Activated T-cell treated with anti-CD3 and anti-CD28 coated beads, Interleukin-2, amount 50 U/mL, for 1 hour (primary cell): Measurements from ENCODE around the gene CCDC136.

Experiments used
- DNase-seq: peaks from one replicate; pipeline ENCODE4 v3.0.0-alpha.2; 2020

Gene CCDC136

DNA sequence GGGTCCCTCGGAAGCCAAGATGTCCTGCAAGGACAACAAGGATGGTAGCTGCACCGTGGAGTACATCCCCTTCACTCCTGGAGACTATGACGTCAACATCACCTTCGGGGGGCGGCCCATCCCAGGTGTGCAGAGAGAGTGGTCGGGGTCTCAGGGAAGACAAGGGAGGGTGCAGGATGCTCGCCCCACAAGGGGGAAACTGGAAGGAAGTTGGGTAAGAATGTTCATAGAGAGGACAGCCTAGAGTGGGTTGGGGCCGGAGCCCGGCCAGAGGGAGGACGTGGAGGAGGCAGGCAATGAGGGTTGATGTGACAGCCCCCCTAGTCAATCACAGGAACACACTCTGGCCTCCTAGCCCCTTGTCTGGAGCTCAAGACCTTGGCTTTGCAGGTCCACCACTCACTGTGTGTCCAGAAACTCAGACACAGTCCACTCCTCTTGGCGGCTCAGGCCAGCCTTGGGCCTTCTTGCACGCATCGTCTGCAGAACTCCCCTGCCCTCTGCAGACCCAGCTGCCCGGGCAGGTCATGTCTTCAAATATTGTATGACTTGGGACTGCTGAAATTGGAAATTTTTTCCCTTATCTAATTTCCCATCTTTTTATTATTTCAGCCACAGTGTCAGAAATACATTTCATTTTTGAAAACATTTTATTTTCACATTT is 55.1 kb downstream of the CCDC136 start:
- DNase-seq, result no peak

DNA sequence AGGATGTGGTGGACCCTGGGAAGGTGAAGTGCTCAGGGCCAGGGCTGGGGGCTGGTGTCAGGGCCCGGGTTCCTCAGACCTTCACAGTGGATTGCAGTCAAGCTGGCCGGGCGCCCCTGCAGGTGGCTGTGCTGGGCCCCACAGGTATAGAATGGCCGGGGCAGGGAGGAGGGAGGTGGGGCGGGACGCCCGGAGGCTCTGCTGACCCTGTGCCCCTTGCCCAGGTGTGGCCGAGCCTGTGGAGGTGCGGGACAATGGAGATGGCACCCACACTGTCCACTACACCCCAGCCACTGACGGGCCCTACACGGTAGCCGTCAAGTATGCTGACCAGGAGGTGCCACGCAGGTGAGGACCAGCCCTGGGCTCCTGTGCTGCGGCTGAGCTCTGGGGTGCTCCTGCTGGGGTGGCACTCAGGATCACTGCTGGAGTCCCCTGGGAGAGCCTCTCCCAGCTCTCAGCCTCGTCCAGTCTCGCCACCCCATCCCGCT is 56.0 kb downstream of the CCDC136 start:
- DNase-seq, result no peak

DNA sequence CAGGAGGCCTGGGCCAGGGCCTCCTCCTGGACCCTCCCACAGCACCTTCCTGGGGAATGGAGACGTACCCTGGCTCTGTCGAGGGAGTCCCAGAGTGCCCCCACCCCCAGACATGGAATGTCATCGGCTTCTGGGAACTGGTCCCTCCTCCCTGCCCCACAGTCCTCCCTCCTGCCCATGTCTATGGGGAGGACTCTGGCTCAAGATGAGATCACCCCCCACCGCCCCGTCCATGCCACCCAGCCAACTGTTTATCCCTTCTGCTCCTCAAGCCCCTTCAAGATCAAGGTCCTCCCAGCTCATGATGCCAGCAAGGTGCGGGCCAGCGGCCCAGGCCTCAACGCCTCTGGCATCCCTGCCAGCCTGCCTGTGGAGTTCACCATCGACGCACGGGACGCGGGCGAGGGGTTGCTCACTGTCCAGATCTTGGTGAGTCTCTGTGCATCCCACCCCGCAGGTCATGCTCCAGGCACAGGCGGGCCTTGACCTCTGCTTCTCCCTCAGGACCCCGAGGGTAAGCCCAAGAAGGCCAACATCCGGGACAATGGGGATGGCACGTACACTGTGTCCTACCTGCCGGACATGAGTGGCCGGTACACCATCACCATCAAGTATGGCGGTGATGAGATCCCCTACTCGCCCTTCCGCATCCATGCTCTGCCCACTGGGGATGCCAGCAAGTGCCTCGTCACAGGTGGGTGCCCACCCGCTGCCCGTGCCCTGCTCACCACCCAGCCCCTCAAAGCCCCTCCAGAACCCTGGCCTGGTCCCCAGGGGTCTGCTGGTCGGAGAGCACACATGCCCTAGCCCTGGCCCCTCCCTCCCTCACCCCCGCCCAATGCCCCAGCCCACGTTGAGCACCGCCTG is 56.8 kb downstream of the CCDC136 start:
- DNase-seq, result no peak

DNA sequence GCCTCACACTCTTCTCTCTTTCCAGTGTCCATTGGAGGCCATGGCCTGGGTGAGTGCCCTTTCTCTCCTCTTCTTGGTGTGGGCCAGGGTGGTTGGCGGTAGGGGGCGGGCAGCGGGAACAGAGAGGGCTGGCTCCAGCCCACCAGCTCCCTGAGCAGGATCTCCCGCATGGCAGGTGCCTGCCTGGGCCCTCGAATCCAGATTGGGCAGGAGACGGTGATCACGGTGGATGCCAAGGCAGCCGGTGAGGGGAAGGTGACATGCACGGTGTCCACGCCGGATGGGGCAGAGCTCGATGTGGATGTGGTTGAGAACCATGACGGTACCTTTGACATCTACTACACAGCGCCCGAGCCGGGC is 57.4 kb downstream of the CCDC136 start:
- no peak for DNase-seq

GRCh38 chr7:128849804-128850490 is 58.2 kb downstream of the CCDC136 start:
- no peak for DNase-seq

DNA sequence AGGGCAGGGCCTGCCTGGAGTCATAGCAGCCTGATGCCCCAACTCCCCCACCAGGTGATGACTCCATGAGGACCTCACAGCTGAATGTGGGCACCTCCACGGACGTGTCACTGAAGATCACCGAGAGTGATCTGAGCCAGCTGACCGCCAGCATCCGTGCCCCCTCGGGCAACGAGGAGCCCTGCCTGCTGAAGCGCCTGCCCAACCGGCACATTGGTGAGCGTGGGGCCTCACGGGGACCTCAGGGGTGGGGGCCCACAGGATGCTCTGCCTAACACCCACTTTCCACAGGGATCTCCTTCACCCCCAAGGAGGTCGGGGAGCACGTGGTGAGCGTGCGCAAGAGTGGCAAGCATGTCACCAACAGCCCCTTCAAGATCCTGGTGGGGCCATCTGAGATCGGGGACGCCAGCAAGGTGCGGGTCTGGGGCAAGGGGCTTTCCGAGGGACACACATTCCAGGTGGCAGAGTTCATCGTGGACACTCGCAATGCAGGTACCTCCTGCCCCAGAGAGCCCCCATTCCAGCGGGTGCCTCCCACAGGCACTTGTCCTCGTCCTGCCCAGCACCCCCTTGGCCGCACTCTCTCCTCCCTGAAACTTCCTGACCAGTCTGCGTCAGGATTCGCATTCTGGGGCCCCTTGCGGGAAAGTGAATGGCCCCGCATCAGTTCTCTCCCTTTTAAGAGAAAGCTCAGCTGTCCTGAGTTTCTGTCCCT is 60.9 kb downstream of the CCDC136 start:
- no peak for DNase-seq

DNA sequence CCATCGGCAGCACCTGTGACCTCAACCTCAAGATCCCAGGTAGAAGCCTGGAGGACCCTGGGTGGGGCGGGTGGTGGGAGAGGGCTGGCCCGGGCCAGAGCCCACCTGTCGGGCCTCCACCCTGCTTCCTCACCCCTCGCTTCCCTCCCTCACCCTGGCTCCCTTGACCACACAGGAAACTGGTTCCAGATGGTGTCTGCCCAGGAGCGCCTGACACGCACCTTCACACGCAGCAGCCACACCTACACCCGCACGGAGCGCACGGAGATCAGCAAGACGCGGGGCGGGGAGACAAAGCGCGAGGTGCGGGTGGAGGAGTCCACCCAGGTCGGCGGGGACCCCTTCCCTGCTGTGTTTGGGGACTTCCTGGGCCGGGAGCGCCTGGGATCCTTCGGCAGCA is 62.0 kb downstream of the CCDC136 start:
- DNase-seq, result no peak

DNA sequence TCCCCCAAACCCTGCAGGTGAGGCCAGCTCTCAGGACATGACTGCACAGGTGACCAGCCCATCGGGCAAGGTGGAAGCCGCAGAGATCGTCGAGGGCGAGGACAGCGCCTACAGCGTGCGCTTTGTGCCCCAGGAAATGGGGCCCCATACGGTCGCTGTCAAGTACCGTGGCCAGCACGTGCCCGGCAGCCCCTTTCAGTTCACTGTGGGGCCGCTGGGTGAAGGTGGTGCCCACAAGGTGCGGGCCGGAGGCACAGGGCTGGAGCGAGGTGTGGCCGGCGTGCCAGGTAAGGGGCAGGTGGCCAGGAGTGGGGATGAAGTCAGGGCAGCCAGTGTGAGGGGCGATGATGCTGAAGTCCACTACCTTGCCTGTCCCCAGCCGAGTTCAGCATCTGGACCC is 62.6 kb downstream of the CCDC136 start:
- DNase-seq, result no peak

DNA sequence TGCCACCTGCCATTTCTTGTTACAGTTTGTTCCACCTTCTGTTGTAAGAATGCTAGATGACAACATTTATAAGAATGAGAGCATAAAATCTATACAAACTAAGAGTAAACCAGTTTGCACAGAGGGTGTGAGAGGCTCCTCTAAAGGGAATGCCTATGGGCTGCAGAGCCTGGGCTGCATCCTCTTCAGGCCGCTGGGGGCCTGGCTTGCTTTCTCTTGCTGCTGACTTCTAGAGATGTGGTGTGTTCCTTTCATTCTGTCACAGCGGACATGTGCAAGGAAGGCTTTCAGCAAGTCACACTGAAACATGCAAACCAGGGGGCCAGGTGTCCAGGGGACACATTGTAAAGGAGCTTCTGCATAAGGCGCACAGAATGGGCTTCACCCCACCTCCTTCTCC is 63.8 kb downstream of the CCDC136 start:
- no peak for DNase-seq

GRCh38 chr7:128856001-128856718 is 64.4 kb downstream of the CCDC136 start:
- no peak for DNase-seq

DNA sequence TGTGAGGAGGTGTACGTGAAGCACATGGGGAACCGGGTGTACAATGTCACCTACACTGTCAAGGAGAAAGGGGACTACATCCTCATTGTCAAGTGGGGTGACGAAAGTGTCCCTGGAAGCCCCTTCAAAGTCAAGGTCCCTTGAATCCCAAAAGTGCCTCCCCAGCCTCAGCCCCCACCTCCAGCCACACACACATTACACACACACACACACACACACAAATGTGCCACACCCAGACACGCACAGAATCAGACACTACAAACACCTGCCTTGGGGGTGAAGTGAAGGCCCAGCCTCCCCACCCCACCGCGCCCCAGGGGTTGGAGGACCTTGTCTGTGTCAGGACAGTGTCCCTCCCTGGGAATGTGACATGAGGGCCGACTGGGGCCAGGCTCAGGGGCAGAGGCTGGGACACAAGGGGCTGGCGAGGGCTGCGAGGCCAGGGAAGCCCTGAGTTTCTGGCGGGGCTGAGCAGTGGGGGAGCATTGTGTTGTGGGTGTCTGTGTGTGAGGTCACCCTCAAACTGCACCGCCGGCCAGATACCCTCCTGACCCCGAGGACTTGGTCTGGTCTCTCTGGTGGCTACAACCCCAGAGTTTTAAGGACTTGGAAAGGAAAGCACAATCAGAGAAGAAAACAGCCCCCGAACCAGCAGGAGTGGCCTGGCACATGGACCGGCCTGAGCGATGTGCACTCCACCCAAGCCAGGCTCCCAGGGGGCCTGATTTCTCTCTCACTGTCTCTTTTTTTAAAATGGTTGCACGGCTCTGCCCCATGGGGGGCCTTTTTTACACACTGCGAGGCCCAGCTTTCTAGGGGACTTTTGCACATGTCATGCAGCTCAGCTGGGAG is 66.8 kb downstream of the CCDC136 start:
- no peak for DNase-seq

DNA sequence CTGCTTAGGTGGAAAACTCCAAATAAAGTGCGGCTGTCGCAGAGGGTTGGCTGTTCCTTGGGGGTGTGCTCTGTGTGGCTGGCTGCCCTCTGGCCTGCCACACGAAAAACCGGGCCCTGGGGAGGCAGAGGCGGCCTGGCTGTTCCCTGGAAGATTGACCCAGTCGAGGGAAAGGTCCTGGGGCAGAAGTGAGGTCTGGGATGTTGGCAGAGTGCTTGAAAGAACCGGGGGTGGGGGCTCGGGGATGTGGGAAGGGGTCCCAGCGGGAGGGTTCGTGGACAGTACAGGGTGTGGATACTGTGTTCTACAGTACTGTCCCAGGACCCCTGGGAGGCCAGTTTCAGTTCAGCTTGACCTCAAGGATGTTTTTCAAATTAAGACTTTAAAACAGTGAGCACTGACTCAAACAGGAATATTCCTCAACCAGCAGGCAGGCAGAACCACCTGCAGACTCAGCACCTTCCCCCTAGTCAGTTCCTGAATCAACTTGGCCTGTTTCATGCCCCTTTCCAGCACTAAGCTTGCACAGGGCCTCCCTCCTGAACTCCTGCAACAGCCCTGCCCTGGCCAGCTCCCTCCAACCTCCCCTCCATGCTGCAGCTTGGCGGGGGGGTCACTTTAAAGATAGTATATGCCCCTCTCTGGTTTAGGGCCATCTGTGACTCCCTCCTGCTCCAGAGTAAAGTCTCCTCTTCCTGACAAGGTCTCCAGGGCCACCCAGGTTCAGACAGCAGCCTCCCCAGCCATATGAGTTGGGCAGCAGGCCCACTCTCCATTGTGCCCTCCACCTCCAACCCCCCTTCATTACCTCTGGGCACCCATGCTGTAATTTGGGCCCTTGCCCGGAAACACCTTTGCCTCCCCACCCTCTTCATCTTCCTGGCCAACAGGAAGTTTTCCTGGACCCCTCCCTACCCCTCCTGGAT is 67.7 kb downstream of the CCDC136 start:
- no peak for DNase-seq

DNA sequence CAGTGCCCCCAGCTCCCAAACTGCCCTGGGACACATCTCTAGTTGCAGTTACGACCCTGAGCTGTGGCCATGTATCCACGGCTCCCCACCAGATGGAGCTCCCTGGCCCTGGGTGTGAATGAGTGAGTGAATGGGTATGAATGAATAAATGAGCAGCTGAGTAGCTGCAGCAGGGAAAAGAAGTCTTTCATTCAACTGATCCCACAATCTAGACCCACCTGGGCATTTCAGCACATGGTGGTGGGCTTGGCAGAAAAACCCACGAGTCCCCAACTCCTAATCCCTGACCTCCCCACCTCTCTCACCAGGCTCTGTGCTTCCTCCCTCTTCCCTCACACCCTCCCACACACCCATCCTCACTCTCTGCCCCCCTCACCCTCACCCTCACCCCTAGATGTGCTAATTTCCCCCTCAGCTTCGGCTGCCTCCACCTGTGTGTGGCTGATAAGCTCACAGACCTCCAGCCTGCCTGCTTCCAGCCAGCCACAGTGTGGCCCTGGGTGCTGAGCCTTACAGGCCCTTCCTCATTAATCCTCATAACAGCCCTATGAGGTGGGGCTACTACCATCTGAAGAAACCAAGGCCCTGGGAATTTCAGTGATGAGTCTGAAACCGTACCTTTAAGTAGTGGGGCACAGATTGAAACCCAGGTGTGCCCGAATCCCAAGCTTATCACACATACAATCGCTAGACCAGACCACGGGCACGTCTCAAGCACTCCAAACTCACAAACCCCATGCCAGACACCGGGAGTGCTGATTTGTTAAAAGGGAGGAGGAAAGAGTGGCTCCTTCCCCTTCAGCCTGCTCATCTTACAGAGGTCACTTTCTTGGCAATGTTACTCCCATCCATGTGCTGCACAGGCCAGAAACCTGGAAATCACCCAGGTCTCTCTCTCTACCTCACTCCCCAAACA is 68.6 kb downstream of the CCDC136 start:
- no peak for DNase-seq

DNA sequence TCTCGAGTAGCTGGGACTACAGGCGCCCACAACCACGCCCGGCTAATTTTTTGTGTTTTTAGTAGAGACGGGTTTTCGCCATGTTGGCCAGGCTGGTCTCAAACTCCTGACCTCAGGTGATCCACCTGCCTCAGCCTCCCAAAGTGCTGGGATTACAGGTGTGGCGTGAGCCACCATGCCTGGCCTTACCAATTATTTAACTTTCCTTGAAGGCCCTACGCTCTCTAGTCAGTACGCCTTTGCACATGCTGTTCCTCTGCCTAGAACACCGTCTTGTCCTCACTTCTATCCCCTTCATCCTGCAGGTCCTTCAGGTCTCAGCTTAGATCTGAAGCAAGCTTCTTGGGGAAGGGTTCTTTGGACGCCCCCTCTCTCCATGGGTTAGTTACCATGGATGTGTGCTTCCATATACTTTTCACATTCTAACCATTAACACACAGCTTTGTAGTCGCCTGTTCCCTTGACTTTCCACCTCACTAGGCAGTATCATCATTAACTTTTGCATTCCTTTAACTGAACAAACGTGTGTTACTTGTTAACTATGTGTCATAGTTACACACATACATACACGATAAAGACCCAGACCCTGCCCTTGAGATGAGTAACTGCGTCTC is 70.3 kb downstream of the CCDC136 start:
- DNase-seq, result no peak

GRCh38 chr7:128862571-128863432 is 71.0 kb downstream of the CCDC136 start, which contains the start of gene ATP6V1F:
Gene ATP6V1F (plus strand): TSS chr7:128862856. CDS start chr7:128862905, 49 bp downstream.
- DNase-seq, result peak; percentile 100

DNA sequence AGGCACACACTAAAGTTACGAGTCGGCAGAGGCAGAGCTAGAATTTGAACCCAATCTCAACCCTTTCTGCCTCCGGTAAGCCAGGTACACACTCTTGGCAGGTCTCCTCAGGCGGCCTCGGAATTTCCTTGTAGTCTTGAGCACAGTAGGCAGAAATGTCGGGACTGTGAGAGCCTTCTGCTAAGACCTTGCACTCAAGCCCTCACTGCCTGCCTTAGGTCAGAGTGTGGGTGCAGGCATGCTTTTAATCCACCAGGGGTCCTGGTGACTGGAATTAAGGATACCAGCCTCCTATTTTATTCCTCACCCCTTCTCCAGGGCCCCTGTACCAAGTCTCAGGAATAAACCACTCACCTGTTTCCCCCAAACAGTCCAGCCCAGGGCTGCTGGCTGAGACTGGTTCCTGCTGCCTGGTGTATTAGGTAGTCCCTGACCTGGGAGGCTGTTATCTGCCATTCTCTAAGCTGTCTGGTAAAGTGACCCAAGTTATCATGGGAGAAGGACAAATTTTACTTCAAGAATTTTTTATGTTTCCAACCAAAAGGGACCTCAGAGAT is 71.7 kb downstream of the CCDC136 start:
- peak; percentile 48 for DNase-seq

- no peak for DNase-seq
These were observed 73.5 kb downstream of the CCDC136 start for GRCh38 chr7:128865303-128865702.
